ENCODE data around the gene CERS1.

- no peak for TF ChIP-seq POLR2AphosphoS5 (IDR thresholded peaks at IDR 0.05; ENCODE audit: low read depth, low read length)
- TF ChIP-seq POLR2A (IDR thresholded peaks at IDR 0.05; ENCODE audit: low read depth, low read length), result no peak
These were observed 5.8 kb downstream of the CERS1 start for GRCh38 chr19:18889949-18890745.
